Fibroblast of gingiva (primary cell): ENCODE results near the gene UPF2.
"Not testable (repeated sequence)": the region's sequence is repeated elsewhere in the genome, so short reads cannot be mapped to it uniquely, and the experiment has no call there.

Source experiments
- DNase-seq: peaks from one replicate; pipeline ENCODE4 v3.0.0-alpha.2; 2011; ENCODE audit warnings: low read depth

The UPF2 gene, protein sequence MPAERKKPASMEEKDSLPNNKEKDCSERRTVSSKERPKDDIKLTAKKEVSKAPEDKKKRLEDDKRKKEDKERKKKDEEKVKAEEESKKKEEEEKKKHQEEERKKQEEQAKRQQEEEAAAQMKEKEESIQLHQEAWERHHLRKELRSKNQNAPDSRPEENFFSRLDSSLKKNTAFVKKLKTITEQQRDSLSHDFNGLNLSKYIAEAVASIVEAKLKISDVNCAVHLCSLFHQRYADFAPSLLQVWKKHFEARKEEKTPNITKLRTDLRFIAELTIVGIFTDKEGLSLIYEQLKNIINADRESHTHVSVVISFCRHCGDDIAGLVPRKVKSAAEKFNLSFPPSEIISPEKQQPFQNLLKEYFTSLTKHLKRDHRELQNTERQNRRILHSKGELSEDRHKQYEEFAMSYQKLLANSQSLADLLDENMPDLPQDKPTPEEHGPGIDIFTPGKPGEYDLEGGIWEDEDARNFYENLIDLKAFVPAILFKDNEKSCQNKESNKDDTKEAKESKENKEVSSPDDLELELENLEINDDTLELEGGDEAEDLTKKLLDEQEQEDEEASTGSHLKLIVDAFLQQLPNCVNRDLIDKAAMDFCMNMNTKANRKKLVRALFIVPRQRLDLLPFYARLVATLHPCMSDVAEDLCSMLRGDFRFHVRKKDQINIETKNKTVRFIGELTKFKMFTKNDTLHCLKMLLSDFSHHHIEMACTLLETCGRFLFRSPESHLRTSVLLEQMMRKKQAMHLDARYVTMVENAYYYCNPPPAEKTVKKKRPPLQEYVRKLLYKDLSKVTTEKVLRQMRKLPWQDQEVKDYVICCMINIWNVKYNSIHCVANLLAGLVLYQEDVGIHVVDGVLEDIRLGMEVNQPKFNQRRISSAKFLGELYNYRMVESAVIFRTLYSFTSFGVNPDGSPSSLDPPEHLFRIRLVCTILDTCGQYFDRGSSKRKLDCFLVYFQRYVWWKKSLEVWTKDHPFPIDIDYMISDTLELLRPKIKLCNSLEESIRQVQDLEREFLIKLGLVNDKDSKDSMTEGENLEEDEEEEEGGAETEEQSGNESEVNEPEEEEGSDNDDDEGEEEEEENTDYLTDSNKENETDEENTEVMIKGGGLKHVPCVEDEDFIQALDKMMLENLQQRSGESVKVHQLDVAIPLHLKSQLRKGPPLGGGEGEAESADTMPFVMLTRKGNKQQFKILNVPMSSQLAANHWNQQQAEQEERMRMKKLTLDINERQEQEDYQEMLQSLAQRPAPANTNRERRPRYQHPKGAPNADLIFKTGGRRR

DNA sequence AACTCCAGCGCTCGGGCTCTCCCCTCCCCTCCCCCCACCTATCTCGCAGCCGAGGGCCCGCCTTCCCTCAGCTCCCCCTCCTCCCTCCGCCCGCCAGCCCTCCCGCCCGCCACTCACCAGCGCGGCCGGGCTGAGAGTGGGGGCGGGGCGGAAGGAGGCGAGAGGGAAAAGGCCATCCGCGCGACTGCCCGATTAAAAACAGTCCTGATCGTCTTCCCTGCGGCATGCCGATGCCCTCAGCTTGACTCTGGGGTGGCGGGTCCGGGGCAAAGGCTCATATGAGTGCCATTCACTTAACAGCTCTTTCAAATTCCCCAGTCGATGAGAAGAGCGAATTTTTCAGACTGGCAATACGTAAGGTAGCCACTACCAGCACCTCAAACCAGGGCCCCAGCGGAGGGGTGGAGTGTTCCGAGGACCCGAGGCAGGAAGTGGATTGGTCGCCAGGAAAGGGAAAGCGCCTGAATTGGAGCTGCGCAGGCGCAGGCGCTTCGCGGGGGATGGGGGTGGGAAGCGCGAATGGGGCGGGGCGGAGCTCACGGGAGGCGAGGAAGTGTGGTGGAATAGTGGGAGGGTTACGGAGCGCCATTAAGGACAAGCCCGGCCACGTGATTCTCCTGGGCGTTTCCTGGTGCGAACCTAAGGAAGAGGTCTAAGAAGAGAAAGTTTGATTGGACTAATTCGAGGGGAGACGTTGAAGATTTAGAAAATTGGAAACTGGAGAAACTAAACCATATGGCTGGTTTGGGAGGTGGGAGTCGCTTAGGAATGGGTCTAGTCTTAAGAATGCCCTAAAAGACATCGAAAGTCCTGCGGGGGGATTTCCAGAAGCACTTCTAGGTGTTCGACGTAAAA, at the start of gene UPF2:
TSS of gene UPF2 (minus strand) at position 13 of the 855 bp plus-strand sequence. CDS start 7,386 bp downstream, outside the sequence.
- DNase-seq = peak; percentile 99

DNA sequence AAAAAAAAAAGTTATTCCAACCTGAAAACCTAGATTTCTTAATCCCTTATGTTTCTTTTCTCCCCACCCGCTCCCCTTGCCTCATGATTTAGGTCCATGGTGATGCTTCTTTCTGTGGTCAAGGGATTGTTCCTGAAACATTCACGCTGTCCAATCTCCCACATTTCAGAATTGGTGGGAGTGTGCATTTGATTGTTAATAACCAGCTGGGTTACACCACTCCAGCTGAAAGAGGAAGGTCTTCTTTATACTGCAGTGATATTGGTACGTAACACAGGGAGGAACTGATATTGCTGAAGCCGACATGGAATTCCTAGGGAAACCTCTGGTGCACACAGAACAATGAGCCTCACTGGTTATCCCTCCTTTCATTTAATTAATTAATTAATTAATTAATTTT, 48.8 kb upstream of the UPF2 start:
- DNase-seq = no peak

DNA sequence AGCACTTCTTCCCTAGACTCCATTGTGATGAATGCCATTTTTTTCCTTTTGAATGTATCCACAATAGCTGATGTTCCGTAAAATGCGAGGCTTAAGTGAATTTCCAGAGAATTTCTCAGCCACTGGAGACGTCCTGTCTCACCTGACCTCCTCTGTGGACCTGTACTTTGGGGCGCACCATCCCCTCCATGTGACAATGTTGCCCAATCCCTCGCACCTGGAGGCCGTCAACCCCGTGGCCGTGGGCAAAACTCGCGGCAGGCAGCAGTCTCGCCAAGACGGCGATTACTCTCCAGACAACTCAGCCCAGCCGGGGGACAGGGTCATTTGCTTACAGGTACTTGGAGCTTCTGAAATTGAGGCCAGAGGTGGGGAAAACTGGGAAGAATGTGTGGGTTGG, 46.3 kb upstream of the UPF2 start:
- DNase-seq = no peak

DNA sequence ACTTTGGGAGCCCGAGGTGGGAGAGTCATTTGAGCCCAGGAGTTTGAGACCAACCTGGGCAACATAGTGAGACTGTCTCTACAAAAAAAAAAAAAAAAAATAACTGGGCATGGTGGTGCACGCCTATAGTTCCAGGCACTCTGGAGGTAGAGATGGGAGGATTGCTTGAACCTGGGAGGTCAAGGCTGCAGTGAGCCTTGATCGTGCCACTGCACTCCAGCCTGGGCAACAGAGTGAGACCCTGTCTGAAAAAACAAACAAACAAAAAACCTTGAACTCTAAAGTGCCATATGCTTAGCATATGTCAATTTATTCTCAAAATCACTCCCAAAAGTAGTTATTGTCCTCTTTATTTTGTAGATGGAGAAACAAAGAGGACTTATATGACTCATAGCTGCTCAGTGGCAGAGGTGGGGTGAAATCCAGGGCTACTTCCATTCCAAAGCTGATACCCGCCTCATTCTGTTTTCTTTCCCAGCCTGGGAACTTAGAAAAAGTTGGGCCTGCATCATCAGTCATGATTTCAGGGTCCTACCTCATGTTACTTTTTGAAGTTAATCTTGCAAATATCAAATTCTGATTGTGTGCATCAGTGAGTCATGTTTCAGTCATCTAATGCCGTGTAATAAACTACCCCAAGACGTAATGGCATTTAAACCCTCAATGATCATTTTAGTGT, 39.4 kb upstream of the UPF2 start:
- no peak for DNase-seq

DNA sequence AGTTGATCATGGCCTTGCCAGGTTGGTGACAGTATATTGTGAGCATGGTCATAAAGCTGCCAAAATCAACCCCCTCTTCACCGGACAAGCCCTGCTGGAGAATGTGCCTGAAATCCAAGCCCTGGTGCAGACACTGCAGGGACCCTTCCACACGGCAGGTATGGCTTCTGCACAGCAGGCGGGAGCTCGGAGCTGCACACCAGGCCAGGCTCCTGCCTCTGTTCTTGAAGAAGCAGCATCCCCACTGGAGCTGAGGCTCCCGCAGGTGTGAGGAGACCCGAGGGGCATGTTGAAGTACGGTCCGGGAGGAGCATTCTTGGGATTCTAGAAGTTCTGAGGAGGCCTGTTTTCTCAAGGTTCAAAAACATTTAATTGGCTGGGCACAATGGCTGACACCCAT, 38.9 kb upstream of the UPF2 start:
- no peak for DNase-seq

DNA sequence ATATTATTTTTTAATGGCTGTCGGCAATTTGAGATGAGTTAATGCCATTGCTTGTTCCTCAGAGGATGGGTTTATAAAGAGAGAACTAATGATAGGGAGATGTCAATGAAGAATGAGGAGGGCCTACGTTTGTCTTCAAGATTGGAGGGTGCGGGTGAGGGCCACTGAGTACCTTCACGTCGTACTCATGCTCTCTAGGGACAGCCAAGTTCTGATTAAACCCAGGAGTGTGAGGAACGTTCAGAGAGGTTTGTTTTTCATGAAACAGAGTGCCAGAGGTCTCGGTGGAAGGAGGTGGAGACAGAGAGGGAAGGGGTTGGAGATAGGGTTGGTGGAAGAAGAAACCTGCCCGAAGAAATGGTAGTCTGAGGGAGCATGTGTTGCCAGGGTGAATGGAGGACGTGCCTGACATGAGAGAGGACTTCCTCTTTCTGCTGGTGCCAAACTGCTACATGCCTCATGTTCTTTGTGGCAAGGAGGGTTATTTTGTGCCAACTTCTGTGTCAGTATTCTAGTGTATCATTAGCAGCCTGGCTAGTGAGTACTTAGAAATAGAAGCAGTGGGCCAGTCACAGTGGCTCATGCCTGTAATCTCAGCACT, 35.1 kb upstream of the UPF2 start:
- DNase-seq = no peak

DNA sequence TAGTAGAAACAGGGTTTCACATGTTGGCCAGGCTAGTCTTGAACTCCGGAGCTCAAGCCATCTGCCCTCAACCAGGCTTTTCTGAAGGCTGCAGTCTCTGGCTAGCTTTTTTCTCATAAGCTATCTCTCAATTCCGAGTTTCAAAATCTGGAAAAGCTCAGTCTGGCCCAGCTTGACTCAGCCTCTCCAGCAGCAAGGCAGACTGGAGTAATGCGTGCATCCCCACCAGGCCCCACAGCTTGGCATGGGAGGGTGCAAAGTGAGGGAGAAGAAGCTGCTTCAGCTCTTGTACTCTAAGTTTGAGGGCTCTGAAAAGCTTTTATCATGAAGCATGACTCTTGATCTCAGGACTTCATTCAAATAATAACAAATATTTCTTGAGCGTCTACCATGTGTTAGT, 30.9 kb upstream of the UPF2 start:
- no peak for DNase-seq

DNA sequence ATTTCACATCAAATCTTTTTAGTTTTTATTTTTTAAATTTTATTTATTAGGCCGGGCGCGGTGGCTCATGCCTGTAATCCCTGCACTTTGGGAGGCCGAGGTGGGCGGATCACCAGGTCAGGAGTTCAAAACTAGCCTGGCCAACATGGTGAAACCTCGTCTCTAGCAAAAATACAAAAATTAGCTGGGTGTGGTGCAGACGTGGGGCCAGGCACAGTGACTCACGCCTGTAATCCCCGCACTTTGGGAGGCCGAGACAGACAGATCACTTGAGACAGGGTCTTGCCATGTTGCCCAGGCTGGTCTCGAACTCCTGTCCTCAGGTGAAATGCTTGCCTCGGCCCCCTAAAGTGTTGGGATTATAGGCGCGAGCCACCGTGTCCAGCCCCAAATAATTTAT, 28.8 kb upstream of the UPF2 start:
- not testable (repeated sequence) for DNase-seq

DNA sequence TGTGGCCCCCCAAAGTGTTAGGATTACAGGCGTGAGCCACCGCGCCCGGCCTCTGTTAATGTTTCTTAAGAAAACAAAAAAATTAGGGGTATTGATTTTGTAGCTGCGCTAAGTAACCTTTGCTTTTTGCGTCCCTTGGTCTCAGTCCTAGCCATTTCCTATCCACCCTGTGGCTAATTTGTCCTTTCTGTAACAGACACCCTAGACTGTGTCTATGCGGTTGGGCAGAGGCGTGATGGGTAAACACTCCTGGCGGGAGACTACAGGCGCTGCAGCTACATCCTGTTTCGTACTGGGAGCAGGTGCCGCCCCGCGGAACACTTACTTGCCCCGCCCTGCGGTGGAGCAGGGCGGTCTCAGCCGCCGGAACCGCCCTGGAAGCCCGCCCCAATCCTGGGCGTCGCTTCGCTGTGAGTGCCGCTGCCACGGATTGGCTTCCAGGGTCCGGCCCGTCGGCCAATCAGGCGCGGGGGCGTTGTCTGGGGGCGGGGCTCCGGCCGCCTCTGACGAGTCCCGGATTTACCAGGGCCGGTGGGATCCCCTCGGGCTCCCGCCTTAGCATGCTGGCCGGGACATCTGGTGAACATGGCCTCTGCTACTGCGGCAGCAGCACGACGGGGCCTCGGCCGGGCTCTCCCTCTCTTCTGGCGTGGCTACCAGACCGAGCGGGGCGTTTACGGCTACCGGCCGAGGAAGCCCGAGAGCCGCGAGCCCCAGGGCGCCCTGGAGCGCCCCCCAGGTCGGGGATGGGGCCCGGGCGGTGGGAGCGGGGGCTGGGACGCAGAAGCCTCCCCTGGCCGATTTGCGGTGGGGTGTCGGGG, 26.1 kb upstream of the UPF2 start, which contains the start of gene DHTKD1:
TSS of gene DHTKD1 (plus strand) at position 506 of the 821 bp plus-strand sequence. CDS start at position 586, 80 bp downstream.
- DNase-seq = peak; percentile 97

DNA sequence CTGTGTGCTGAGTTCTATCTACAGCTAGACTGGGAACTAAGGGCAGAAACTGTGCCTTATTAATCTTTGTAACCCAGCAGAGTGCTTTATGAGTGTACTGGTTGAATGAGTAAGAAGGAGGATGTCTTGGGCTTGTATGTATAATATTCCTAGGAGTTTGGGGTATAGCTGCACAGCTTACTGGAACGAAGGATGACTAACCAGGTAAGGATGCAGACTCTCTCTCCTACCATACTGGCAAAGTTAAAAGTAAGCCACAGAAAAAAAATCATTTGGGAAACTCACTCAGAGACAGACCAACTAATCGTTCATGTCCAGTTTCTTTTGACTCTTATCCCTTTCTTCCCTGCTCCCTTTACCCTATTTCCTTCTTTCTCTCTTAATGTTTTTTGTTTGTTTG, 24.7 kb upstream of the UPF2 start:
- DNase-seq = no peak

DNA sequence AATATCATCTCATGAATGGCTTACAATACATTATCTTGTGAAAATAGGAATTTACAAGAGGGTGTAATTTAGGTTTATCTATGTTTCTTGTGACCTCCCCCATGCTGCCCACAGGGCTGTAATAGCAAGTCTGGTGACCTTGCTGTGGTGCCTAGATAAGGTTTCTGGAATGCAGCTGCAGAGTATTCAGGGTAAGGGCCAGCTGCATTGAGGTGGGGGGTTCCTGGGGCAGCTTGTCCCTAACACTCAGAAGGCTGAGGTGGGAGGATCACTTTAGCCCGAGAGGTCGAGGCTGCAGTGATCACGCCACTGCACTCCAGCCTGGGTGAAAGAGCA, 20.8 kb upstream of the UPF2 start:
- DNase-seq = no peak

DNA sequence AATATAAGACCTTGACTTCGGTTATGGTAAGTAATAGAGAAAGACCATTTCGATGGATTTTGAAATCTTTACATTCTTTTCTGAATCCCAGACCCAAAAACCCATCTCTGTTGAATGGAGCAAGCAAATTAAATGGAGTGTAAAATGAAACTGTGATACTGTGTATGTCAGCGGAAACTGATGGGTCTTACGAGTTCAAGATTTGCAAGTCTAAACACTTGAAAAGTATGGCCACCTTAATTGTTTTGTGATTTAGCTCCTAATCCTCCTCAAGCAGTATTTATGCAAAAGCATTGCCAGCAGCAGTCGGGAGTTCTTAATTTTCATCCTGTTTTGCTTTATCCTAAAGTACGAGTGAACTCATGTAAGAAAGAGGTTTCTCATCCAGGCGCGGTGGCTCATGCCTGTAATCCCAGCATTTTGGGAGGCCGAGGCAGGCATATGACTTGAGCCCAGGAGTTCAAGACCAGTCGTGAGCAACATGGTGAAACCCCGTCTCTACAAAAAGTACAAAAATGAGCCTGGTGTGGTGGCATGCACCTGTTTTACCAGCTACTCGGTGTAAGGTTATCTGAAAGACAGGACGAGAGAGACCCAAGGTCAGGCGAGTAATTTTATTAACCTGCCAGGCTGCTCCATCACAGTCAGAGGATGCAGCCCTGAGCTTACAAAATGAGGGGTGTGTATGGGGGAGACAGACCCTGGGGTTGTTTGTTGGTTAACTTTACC, 20.3 kb upstream of the UPF2 start:
- DNase-seq = no peak

DNA sequence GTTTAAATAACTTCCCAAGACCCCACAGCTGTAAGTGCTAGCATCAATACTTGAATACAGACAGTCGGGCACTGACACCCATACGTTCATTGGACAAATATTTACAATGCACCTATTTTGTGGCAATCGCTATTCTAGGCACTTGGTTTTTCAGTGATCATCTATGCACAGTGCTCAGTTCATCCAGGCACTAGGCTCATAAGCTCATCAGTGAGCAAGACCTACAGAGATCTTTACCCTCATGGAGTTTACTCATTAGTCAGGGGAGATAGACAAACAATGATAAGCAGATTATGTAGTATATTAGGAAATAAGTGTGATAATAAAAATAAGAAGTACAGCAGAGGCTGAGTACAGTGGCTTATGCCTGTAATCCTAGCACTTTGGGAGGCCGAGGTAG, 18.5 kb upstream of the UPF2 start:
- DNase-seq = no peak

DNA sequence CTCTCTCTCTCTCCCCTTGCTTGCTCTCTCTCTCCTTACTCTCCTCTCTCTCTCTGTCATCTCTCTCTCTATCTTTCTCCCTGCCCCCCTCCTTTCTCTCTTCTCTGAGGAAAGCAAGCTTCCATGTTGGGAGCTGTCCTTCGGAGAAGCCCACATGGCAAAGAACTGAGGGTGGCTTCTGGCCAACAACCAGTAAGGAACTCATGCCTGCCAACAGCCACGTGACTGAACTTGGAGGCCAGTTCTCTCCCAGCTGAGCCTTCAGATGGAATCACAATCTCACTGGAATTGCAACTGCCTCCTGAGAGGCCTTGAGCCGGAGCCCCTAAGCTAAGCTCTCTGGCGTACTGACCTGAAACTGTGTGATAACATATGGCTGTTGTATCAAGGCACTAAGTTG, 14.1 kb upstream of the UPF2 start:
- no peak for DNase-seq

DNA sequence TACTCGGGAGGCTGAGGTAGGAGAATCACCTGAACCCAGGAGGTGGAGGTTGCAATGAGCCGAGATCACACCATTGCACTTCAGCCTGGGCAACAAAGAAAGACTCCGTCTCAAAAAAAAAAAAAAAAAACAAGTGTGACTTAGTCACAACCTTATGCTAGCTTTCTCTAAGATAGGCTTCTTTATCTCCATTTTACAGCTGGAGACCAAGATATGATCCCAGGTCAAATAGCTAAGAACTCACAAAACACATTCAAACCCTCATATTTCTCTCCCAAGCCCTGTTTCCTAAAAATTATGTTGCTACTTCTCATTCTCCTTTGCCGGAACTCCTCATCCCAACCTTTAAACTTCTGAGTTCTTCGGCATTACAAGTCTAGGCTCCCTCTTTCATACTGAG, 13.1 kb upstream of the UPF2 start:
- no peak for DNase-seq

DNA sequence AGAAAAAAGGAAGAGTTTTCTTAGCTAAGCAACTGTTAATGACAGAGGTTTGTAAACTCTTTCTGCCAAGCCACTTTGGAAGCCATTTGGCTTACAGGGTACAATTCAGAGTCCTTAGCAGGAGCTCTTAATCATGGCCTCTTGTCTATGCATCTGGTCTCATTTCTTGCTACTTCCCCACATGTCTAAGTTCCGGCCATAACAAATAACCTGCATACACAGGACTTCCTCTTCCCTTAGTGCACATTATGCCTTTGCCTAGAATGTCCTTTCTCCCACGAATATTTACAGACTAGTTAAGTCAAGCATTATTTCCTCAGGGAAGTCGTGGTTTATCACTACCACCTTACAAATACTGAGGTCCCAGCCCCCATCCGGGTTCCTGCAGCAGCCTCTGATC, 8.6 kb upstream of the UPF2 start:
- DNase-seq = no peak

DNA sequence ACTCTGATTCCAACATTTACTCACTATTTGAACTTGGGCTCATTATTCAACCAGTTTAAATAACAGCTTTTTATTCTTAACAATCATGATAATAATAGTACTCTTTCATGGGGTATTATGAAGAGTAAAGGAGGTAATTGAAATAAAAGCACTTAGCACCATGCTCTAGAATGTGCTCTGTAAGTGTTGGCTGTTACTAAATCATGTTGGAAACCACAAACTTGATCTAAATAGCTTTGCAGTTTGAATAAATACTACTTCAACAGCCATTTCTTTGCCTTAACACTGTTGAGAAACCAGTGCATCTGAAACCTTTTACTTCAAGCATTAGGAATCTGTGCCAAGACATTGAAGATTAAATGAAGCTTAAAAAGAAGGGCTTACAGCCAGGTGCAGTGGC, 7.9 kb upstream of the UPF2 start:
- DNase-seq = no peak

DNA sequence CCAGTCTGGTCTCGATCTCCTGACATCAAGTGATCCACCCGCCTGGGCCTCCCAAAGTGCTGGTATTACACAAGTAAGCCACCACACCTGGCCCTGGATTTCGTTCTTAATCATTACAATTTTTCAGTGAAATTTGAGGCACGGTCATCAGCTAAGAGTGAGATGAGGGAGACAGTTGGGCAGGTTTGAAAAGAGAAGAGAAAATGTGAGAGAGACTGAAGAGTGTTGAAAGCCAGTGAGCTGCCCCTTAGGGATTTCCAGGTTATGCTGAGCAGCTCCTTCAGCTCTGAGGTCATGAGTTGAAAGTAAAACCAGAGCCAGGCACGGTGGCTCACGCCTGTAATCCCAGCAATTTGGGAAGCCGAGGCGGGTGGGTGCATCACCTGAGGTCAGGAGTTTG, 5.9 kb upstream of the UPF2 start:
- no peak for DNase-seq

DNA sequence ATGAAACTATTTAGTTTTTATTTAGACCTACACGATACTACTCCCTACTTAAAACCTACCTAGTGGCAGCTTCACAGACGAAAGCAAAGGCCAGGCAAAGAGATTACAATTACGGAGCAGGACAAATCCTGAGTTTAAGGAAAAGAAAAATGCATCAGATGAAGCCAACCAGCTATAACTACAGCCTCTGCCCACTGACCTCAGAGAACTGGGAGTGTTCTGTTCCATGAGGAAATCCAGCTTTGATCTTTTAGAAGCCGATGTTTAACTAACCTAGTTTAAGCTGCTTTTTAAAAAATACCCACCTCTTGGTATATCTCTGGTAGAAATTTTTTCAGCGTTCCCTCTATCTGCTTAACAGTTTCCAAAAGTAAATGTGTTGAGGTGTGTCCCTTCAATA, 3.0 kb upstream of the UPF2 start:
- no peak for DNase-seq
